Suppressor macrophage (primary cell): ENCODE data around the gene FXR1.
"Not testable (repeated sequence)": the region's sequence is repeated elsewhere in the genome, so short reads cannot be mapped to it uniquely, and the experiment has no call there.

Experiments used
- DNase-seq, 4 experiments: peaks; one replicate each; pipeline ENCODE4 v3.0.0-alpha.2; 2020 to 2022
- total RNA-seq, 17 experiments: gene quantifications; one replicate each; lab custom pipeline; 2026; ENCODE audit warnings: mixed read lengths in 6 of 17, inconsistent platforms in 3 of 17; lab: John Stamatoyannopoulos, UW

The FXR1 gene
- 49.1 to 102 (median 72.1) reads per million in 17 experiments for total RNA-seq

- peak; percentile 88 to 94 (median 93) for DNase-seq
These were observed at the start of gene FXR1 for GRCh38 chr3:180912304-180913296. TSS of gene FXR1 (plus strand) at chr3:180912670. CDS start at chr3:180912686, 16 bp downstream.

GRCh38 chr3:180870008-180870699 lies 42.3 kb upstream of the FXR1 start:
- no peak for DNase-seq

- no peak for DNase-seq
These were observed 40.6 kb upstream of the FXR1 start for GRCh38 chr3:180871901-180872300.

GRCh38 chr3:180872430-180872829 lies 40.0 kb upstream of the FXR1 start:
- not testable (repeated sequence) for DNase-seq

- no peak for DNase-seq
These were observed 37.3 kb upstream of the FXR1 start for GRCh38 chr3:180875124-180875698.

- DNase-seq: no peak
These were observed 31.2 kb upstream of the FXR1 start for GRCh38 chr3:180881065-180881801.

GRCh38 chr3:180882115-180882514 lies 30.4 kb upstream of the FXR1 start:
- no peak for DNase-seq

GRCh38 chr3:180888992-180889560 lies 23.4 kb upstream of the FXR1 start:
- DNase-seq: no peak

GRCh38 chr3:180898572-180898971 lies 13.9 kb upstream of the FXR1 start:
- DNase-seq: no peak

- no peak for DNase-seq
These were observed 2.9 kb upstream of the FXR1 start for GRCh38 chr3:180909369-180910127.

- no peak for DNase-seq
These were observed 1.6 kb upstream of the FXR1 start for GRCh38 chr3:180910823-180911222.

GRCh38 chr3:180911876-180912303 lies 580 bp upstream of the FXR1 start:
- DNase-seq: no peak

- DNase-seq: no peak
These were observed 1.3 kb downstream of the FXR1 start for GRCh38 chr3:180913581-180914404.

- DNase-seq: no peak
These were observed 6.1 kb downstream of the FXR1 start for GRCh38 chr3:180918542-180918941.

- no peak for DNase-seq
These were observed 9.8 kb downstream of the FXR1 start for GRCh38 chr3:180922242-180922641.

GRCh38 chr3:180923561-180923960 lies 11.1 kb downstream of the FXR1 start:
- DNase-seq: no peak

GRCh38 chr3:180926526-180926925 lies 14.1 kb downstream of the FXR1 start:
- DNase-seq: no peak

GRCh38 chr3:180929376-180929775 lies 16.9 kb downstream of the FXR1 start:
- no peak for DNase-seq

GRCh38 chr3:180930526-180930925 lies 18.1 kb downstream of the FXR1 start:
- DNase-seq: no peak

- no peak for DNase-seq
These were observed 20.3 kb downstream of the FXR1 start for GRCh38 chr3:180932819-180933218.
